ENCODE measurements around the gene ZNF263. TPM values are rescaled to one million over a fixed set of nuclear protein-coding genes. Genes with fewer than 3 reads are reported as not detected.

Gene ZNF263
- total RNA-seq = 25.5 and 27.8 TPM in 2 replicates

GRCh38 chr16:3282730-3283542 lies at the start of gene ZNF263:
ZNF263 (plus strand) TSS chr16:3283491; CDS start chr16:3283819, 328 bp downstream.
- H3K27me3 Mint-ChIP-seq (ENCODE audit: insufficient read depth) = no peaks in the 10 kb centered on the region
- H3K27ac Mint-ChIP-seq = peak within 1 kb of the TSS; percentile 97
- DNase-seq (ENCODE audit: low spot score) = peak; percentile 90
- H3K4me3 Mint-ChIP-seq = peak within 1 kb of the TSS; percentile 96
- peaks cover 40% of the 10 kb centered on the region for H3K36me3 Mint-ChIP-seq (ENCODE audit: low read depth)
- peaks cover 23% of the 10 kb centered on the region for H3K4me1 Mint-ChIP-seq (ENCODE audit: low read depth)
- intact Hi-C loops (cut with micrococcal nuclease) = loop anchor here (1.0 to 5.0 kb wide), 9 partner anchors 19 to 217 kb away; partner anchors contain the start of genes NAA60, OR1F1, TIGD7 and ZNF174
- H3K9me3 Mint-ChIP-seq = peaks cover 34% of the 10 kb centered on the region

DNA sequence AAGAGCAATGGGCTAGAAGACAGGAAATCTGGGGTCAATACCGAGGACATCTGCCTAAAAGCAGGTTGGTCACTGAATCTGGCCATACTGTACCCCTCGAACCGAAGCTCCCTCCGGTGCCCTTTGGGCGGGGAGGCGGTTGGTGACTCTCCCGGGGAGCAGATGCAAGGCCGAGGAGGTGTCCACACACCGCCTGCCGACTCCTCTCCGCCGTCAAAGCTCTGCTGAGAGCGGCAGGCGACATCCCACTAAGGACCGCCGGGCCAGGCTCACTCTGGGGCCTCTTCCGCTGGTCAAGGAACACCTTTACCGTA lies 48.8 kb upstream of the ZNF263 start:
- Mint-ChIP-seq H3K27me3 (ENCODE audit: insufficient read depth) (no peaks in the 10 kb centered on the region), H3K27ac (peak overlapping the region; percentile 94), H3K36me3 (ENCODE audit: low read depth) (peaks cover 40% of the 10 kb centered on the region), H3K9me3 (peaks cover 32% of the 10 kb centered on the region), H3K4me1 (ENCODE audit: low read depth) (peaks cover 15% of the 10 kb centered on the region), H3K4me3 (peak overlapping the region; percentile 94)
- intact Hi-C loops (cut with micrococcal nuclease) = loop anchor here (2.0 to 5.0 kb wide), 2 partner anchors 62 to 70 kb away; partner anchors contain the start of genes TIGD7 and ZNF75A
- DNase-seq (ENCODE audit: low spot score) = no peak

DNA sequence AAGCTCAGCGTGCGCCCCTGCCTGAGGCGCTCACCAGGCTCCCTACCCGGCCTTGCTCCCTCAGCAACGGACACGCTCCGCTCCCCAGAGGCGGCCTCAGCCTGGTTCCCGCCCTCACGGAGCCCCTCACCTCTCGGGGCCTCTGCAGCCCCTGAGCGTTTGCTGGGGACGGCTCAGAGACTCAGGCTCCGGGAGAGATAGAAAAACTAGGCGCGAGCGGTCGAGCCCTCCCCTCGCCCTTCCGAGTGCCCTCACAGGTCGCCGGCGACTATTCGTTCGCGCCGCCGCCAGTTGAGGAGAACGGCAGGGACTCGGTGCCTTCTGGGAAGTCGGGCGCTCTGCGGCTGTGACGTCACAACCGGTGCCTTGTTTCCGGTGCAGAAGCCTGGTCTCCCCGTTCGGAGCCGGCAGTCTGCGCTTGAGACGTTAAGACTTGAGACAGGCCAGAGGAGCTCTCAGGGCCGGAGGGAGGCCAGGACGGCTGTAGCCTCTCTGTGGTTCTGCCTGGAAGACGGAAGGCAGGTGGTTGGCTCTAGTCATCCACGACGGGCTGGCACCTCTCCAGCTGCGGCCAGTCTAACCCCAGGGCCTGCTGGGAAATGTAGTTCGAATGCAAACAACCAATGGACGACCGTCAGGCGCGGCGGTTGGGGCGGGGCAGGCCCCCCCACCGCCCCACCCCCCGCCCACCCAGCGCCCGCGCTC lies 48.3 kb upstream of the ZNF263 start, which contains the start of gene ZNF200:
Gene ZNF200 (minus strand): TSS at position 302 of the 705 bp plus-strand sequence. CDS start 1,403 bp downstream, outside the sequence.
- Mint-ChIP-seq H3K4me3 (peak within 1 kb of the TSS; percentile 94), H3K4me1 (ENCODE audit: low read depth) (peaks cover 15% of the 10 kb centered on the region), H3K27ac (peak within 1 kb of the TSS; percentile 94), H3K36me3 (ENCODE audit: low read depth) (peaks cover 38% of the 10 kb centered on the region), H3K27me3 (ENCODE audit: insufficient read depth) (no peaks in the 10 kb centered on the region), H3K9me3 (peaks cover 31% of the 10 kb centered on the region)
- peak; percentile 91 for DNase-seq (ENCODE audit: low spot score)
- intact Hi-C loops (cut with micrococcal nuclease) = loop anchor here (1.0 to 5.0 kb wide), 7 partner anchors 20 to 209 kb away; partner anchors contain the start of genes TIGD7, ZNF174, ZNF75A and ZSCAN32

GRCh38 chr16:3235856-3236669 lies 47.2 kb upstream of the ZNF263 start:
- Mint-ChIP-seq H3K9me3 (peaks cover 23% of the 10 kb centered on the region), H3K27me3 (ENCODE audit: insufficient read depth) (no peaks in the 10 kb centered on the region), H3K36me3 (ENCODE audit: low read depth) (peaks cover 27% of the 10 kb centered on the region), H3K27ac (peak overlapping the region; percentile 42), H3K4me3 (peak overlapping the region; percentile 77), H3K4me1 (ENCODE audit: low read depth) (peaks cover 15% of the 10 kb centered on the region)
- intact Hi-C loops (cut with micrococcal nuclease) = loop anchor here (1.0 to 2.0 kb wide), 6 partner anchors 21 to 208 kb away; partner anchors contain the start of genes TIGD7, ZNF174, ZNF75A and ZSCAN32
- DNase-seq (ENCODE audit: low spot score) = no peak

DNA sequence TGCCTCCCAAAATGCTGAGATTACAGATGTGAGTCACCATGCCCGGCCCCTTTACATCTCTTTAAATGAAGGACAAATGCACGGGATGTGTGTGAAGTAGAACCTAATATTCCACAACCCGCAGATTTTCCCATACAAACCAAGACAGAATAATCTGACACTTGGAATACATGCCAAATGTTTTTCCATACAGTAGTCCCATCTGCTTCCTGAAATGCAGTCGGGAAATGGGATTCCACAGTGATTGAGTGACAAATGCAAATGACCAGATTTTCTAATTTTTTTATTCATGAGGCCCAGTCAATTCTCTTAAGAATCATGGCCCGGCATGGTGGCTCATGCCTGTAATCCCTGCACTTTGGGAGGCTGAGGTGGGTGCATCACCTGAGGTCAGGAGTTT lies 41.5 kb upstream of the ZNF263 start:
- intact Hi-C loops (cut with micrococcal nuclease) = no loop called here
- H3K36me3 Mint-ChIP-seq (ENCODE audit: low read depth) = no peaks in the 10 kb centered on the region

DNA sequence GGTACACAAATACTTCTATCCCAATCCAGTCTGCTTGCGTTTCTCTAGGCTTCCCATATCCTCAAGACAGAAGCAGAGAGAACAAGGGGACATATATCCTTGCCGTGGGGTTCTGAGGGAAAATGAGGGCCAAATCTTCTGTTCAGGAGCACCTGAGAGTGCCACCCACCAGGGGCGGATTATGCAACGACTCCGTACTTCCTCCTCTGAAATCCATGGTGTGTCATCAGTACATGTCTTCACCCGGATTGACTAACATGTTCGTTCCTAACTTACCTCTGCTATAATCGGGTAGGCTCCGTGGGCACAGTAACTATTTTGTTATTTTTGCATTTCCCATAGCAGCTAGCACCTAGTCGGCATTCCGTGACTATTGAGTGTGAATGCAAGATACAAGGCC lies 40.6 kb upstream of the ZNF263 start:
- no peaks in the 10 kb centered on the region for H3K4me1 Mint-ChIP-seq (ENCODE audit: low read depth)
- no peak overlapping the region for H3K4me3 Mint-ChIP-seq
- H3K36me3 Mint-ChIP-seq (ENCODE audit: low read depth) = no peaks in the 10 kb centered on the region
- intact Hi-C loops (cut with micrococcal nuclease) = no loop called here
- peaks cover 2% of the 10 kb centered on the region for H3K27me3 Mint-ChIP-seq (ENCODE audit: insufficient read depth)
- peaks cover 8% of the 10 kb centered on the region for H3K9me3 Mint-ChIP-seq
- DNase-seq (ENCODE audit: low spot score) = no peak
- H3K27ac Mint-ChIP-seq = no peak overlapping the region

More for the DNA sequence above, 41.5 kb upstream of the ZNF263 start:
- Mint-ChIP-seq H3K9me3 (peaks cover 8% of the 10 kb centered on the region), H3K27me3 (ENCODE audit: insufficient read depth) (peaks cover 2% of the 10 kb centered on the region), H3K4me1 (ENCODE audit: low read depth) (no peaks in the 10 kb centered on the region), H3K27ac (no peak overlapping the region), H3K4me3 (no peak overlapping the region)
- no peak for DNase-seq (ENCODE audit: low spot score)

- Mint-ChIP-seq H3K27me3 (ENCODE audit: insufficient read depth) (peaks cover 2% of the 10 kb centered on the region), H3K9me3 (peaks cover 8% of the 10 kb centered on the region), H3K4me3 (no peak overlapping the region), H3K36me3 (ENCODE audit: low read depth) (no peaks in the 10 kb centered on the region), H3K4me1 (ENCODE audit: low read depth) (no peaks in the 10 kb centered on the region), H3K27ac (no peak overlapping the region)
- DNase-seq (ENCODE audit: low spot score) = no peak
- intact Hi-C loops (cut with micrococcal nuclease) = no loop called here
These were observed 39.4 kb upstream of the ZNF263 start for GRCh38 chr16:3243882-3244281.

GRCh38 chr16:3246002-3246401 lies 37.3 kb upstream of the ZNF263 start:
- Mint-ChIP-seq H3K36me3 (ENCODE audit: low read depth) (no peaks in the 10 kb centered on the region), H3K4me3 (no peak overlapping the region), H3K4me1 (ENCODE audit: low read depth) (no peaks in the 10 kb centered on the region), H3K27ac (no peak overlapping the region), H3K9me3 (peaks cover 7% of the 10 kb centered on the region), H3K27me3 (ENCODE audit: insufficient read depth) (peaks cover 2% of the 10 kb centered on the region)
- intact Hi-C loops (cut with micrococcal nuclease) = no loop called here
- no peak for DNase-seq (ENCODE audit: low spot score)

GRCh38 chr16:3246876-3247275 lies 36.4 kb upstream of the ZNF263 start:
- H3K27me3 Mint-ChIP-seq (ENCODE audit: insufficient read depth) = peaks cover 2% of the 10 kb centered on the region
- no peaks in the 10 kb centered on the region for H3K36me3 Mint-ChIP-seq (ENCODE audit: low read depth)
- no peak overlapping the region for H3K27ac Mint-ChIP-seq
- H3K9me3 Mint-ChIP-seq = peaks cover 8% of the 10 kb centered on the region
- no peaks in the 10 kb centered on the region for H3K4me1 Mint-ChIP-seq (ENCODE audit: low read depth)
- DNase-seq (ENCODE audit: low spot score) = no peak
- no peak overlapping the region for H3K4me3 Mint-ChIP-seq
- intact Hi-C loops (cut with micrococcal nuclease) = no loop called here

DNA sequence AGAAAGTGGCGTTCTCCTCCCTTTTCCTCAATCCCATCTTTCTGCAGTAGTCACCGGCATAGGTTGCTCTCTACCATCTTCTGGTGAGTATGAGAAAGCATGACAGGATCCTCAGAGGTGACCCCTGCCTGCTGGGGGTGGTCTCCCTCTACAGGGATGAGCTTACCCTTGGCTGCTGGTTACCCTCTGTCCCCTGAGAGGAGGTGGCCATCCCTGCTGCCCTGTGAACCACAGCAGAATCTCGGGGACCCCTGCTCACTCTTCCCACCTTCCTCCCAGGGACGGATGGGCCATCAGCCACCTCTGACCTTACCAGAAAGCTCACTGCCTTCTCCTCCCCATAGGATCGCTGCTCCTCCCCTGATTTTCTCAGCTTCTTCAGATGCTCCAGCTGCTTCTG lies 34.7 kb upstream of the ZNF263 start:
- intact Hi-C loops (cut with micrococcal nuclease) = no loop called here
- Mint-ChIP-seq H3K27me3 (ENCODE audit: insufficient read depth) (peaks cover 2% of the 10 kb centered on the region), H3K4me3 (no peak overlapping the region), H3K36me3 (ENCODE audit: low read depth) (no peaks in the 10 kb centered on the region), H3K27ac (no peak overlapping the region), H3K4me1 (ENCODE audit: low read depth) (no peaks in the 10 kb centered on the region), H3K9me3 (peaks cover 3% of the 10 kb centered on the region)
- no peak for DNase-seq (ENCODE audit: low spot score)

GRCh38 chr16:3249020-3249419 lies 34.3 kb upstream of the ZNF263 start:
- H3K4me1 Mint-ChIP-seq (ENCODE audit: low read depth) = no peaks in the 10 kb centered on the region
- intact Hi-C loops (cut with micrococcal nuclease) = no loop called here
- H3K27me3 Mint-ChIP-seq (ENCODE audit: insufficient read depth) = peaks cover under 1% of the 10 kb centered on the region
- no peak overlapping the region for H3K27ac Mint-ChIP-seq
- no peak for DNase-seq (ENCODE audit: low spot score)
- H3K9me3 Mint-ChIP-seq = peaks cover 3% of the 10 kb centered on the region
- H3K4me3 Mint-ChIP-seq = no peak overlapping the region
- H3K36me3 Mint-ChIP-seq (ENCODE audit: low read depth) = no peaks in the 10 kb centered on the region

- DNase-seq (ENCODE audit: low spot score) = no peak
- no peak overlapping the region for H3K4me3 Mint-ChIP-seq
- intact Hi-C loops (cut with micrococcal nuclease) = no loop called here
- no peak overlapping the region for H3K27ac Mint-ChIP-seq
- no peaks in the 10 kb centered on the region for H3K27me3 Mint-ChIP-seq (ENCODE audit: insufficient read depth)
- H3K36me3 Mint-ChIP-seq (ENCODE audit: low read depth) = no peaks in the 10 kb centered on the region
- peaks cover 3% of the 10 kb centered on the region for H3K9me3 Mint-ChIP-seq
- H3K4me1 Mint-ChIP-seq (ENCODE audit: low read depth) = no peaks in the 10 kb centered on the region
These were observed 33.8 kb upstream of the ZNF263 start for GRCh38 chr16:3249451-3249850.
